Karpas-422 (cell line): ENCODE results near the gene EHD1. TPM values are rescaled to one million over a fixed set of nuclear protein-coding genes. Genes with fewer than 3 reads are reported as not detected.

Experiments used
- DNase-seq: peaks from one replicate; pipeline ENCODE4 v3.0.0-alpha.2; 2015
- H2AFZ ChIP-seq: fragments of 200-600 bp; sonication (generic); 2 replicates; pipeline ENCODE4 v1.6.1; 2014; ENCODE audit warnings: antibody characterized with exemption, low read length, mixed read lengths
- H3K27ac ChIP-seq: fragments of 200-600 bp; sonication (generic); 2 replicates; pipeline ENCODE4 v1.5.1; 2014; ENCODE audit warnings: mild to moderate bottlenecking, low read length, moderate library complexity
- H3K27me3 ChIP-seq: fragments of 200-600 bp; sonication (generic); 2 replicates; pipeline ENCODE4 v1.6.1; 2014; ENCODE audit warnings: low read length, mixed read lengths
- H3K36me3 ChIP-seq: fragments of 200-600 bp; sonication (generic); 2 replicates; pipeline ENCODE4 v1.6.1; 2014; ENCODE audit warnings: low read length, mixed read lengths; ENCODE audit not compliant: insufficient read depth
- H3K4me1 ChIP-seq: fragments of 200-600 bp; sonication (generic); 2 replicates; pipeline ENCODE4 v1.6.1; 2014; ENCODE audit warnings: mild to moderate bottlenecking, low read length, mixed read lengths
- H3K4me2 ChIP-seq: fragments of 200-600 bp; sonication (generic); 2 replicates; pipeline ENCODE4 v1.6.1; 2014; ENCODE audit warnings: low read length, low read depth, mild to moderate bottlenecking; ENCODE audit not compliant: poor library complexity, severe bottlenecking
- H3K4me3 ChIP-seq: fragments of 200-600 bp; sonication (generic); 2 replicates; pipeline ENCODE4 v1.5.1; 2014; ENCODE audit warnings: mild to moderate bottlenecking, antibody characterized with exemption, low read length, mixed read lengths
- H3K79me2 ChIP-seq: fragments of 200-600 bp; sonication (generic); 2 replicates; pipeline ENCODE4 v1.6.1; 2014; ENCODE audit warnings: mild to moderate bottlenecking, low read length, mixed read lengths
- H3K9ac ChIP-seq: fragments of 200-600 bp; sonication (generic); 2 replicates; pipeline ENCODE4 v1.6.0; 2014; ENCODE audit warnings: low read length
- H3K9me2 ChIP-seq: fragments of 200-600 bp; sonication (generic), shearing (Covaris generic); replicated peaks from 2 replicates; pipeline ENCODE4 v1.6.0; 2014; ENCODE audit warnings: mild to moderate bottlenecking, low read length, moderate library complexity; ENCODE audit not compliant: insufficient read depth
- H3K9me3 ChIP-seq: fragments of 300-700, 200-600 bp; sonication (generic); 2 replicates; pipeline ENCODE4 v1.6.1; 2014; ENCODE audit warnings: low read length, mixed read lengths
- H4K20me1 ChIP-seq: fragments of 200-600 bp; sonication (generic); 2 replicates; pipeline ENCODE4 v1.6.1; 2014; ENCODE audit warnings: mild to moderate bottlenecking, antibody characterized with exemption, low read length, low read depth; ENCODE audit not compliant: insufficient read depth
- total RNA-seq: library from RNA; depleted of rRNA; stranded (reverse); fragments of >200 nt; shearing (Covaris generic); gene quantifications from 2 replicates; pipeline ENCODE4 v1.2.3, GENCODE V29; 2014; ENCODE audit warnings: low replicate concordance

The EHD1 gene
- total RNA-seq, 1 experiment from 2014 or later = 30.8 TPM

GRCh38 chr11:64913171-64913727 lies 34.8 kb upstream of the EHD1 start:
- no peak overlapping the region for H3K9ac ChIP-seq
- H3K36me3 ChIP-seq = peaks cover 4% of the 10 kb centered on the region; the same call in 1 of the 2 replicates

GRCh38 chr11:64911689-64912088 lies 33.3 kb upstream of the EHD1 start:
- H2AFZ ChIP-seq = no peak overlapping the region
- no peak overlapping the region for H3K4me3 ChIP-seq
- DNase-seq = no peak
- H4K20me1 ChIP-seq = no peaks in the 10 kb centered on the region
- no peaks in the 10 kb centered on the region for H3K27me3 ChIP-seq
- H3K36me3 ChIP-seq = peaks cover 4% of the 10 kb centered on the region; the same call in 1 of the 2 replicates
- H3K9me3 ChIP-seq = no peaks in the 10 kb centered on the region
- no peak overlapping the region for H3K9ac ChIP-seq
- H3K4me1 ChIP-seq = peaks cover 13% of the 10 kb centered on the region
- H3K79me2 ChIP-seq = peaks cover 19% of the 10 kb centered on the region
- H3K4me2 ChIP-seq = no peak overlapping the region
- no peak overlapping the region for H3K27ac ChIP-seq
- no peaks in the 10 kb centered on the region for H3K9me2 ChIP-seq

More at GRCh38 chr11:64913171-64913727, 34.8 kb upstream of the EHD1 start:
- Histone ChIP-seq H3K9me3 (no peaks in the 10 kb centered on the region), H3K79me2 (peaks cover 21% of the 10 kb centered on the region), H3K4me3 (no peak overlapping the region), H2AFZ (no peak overlapping the region), H3K4me1 (peaks cover 21% of the 10 kb centered on the region), H3K9me2 (no peaks in the 10 kb centered on the region), H3K27ac (no peak overlapping the region), H3K27me3 (no peaks in the 10 kb centered on the region), H4K20me1 (no peaks in the 10 kb centered on the region), H3K4me2 (no peak overlapping the region)
- DNase-seq = no peak

GRCh38 chr11:64911142-64911541 lies 32.7 kb upstream of the EHD1 start:
- H2AFZ ChIP-seq = no peak overlapping the region
- peaks cover 13% of the 10 kb centered on the region for H3K79me2 ChIP-seq
- H3K9me3 ChIP-seq = no peaks in the 10 kb centered on the region
- peaks cover 4% of the 10 kb centered on the region; the same call in 1 of the 2 replicates for H3K36me3 ChIP-seq
- no peak for DNase-seq
- H3K9ac ChIP-seq = no peak overlapping the region
- peaks cover 12% of the 10 kb centered on the region for H3K4me1 ChIP-seq
- H3K9me2 ChIP-seq = no peaks in the 10 kb centered on the region
- H3K27ac ChIP-seq = no peak overlapping the region
- H3K4me2 ChIP-seq = no peak overlapping the region
- H4K20me1 ChIP-seq = no peaks in the 10 kb centered on the region
- no peak overlapping the region for H3K4me3 ChIP-seq
- H3K27me3 ChIP-seq = no peaks in the 10 kb centered on the region

- Histone ChIP-seq H3K9me2 (no peaks in the 10 kb centered on the region), H3K9me3 (no peaks in the 10 kb centered on the region), H3K36me3 (peaks cover 4% of the 10 kb centered on the region; the same call in 1 of the 2 replicates), H3K4me2 (no peak overlapping the region), H3K27ac (no peak overlapping the region), H2AFZ (no peak overlapping the region), H3K4me1 (peaks cover 6% of the 10 kb centered on the region), H3K27me3 (no peaks in the 10 kb centered on the region), H3K9ac (no peak overlapping the region), H3K4me3 (no peak overlapping the region), H4K20me1 (no peaks in the 10 kb centered on the region), H3K79me2 (peaks cover 8% of the 10 kb centered on the region)
- no peak for DNase-seq
Observed at GRCh38 chr11:64910451-64911093, 32.2 kb upstream of the EHD1 start.

- no peak for DNase-seq
- Histone ChIP-seq H3K36me3 (peaks cover 4% of the 10 kb centered on the region; the same call in 1 of the 2 replicates), H3K4me1 (no peaks in the 10 kb centered on the region)
Observed at GRCh38 chr11:64909653-64910343, 31.4 kb upstream of the EHD1 start.

GRCh38 chr11:64908766-64909165 lies 30.3 kb upstream of the EHD1 start:
- DNase-seq = no peak
- Histone ChIP-seq H3K79me2 (no peaks in the 10 kb centered on the region), H3K9ac (no peak overlapping the region), H3K27me3 (no peaks in the 10 kb centered on the region), H3K4me1 (no peaks in the 10 kb centered on the region), H3K27ac (no peak overlapping the region), H3K9me2 (no peaks in the 10 kb centered on the region), H3K4me2 (no peak overlapping the region), H2AFZ (no peak overlapping the region), H3K36me3 (peaks cover 4% of the 10 kb centered on the region; the same call in 1 of the 2 replicates), H4K20me1 (no peaks in the 10 kb centered on the region), H3K9me3 (no peaks in the 10 kb centered on the region), H3K4me3 (no peak overlapping the region)

More at GRCh38 chr11:64909653-64910343, 31.4 kb upstream of the EHD1 start:
- H3K4me2 ChIP-seq = no peak overlapping the region
- H4K20me1 ChIP-seq = no peaks in the 10 kb centered on the region
- H3K9ac ChIP-seq = no peak overlapping the region
- H3K9me2 ChIP-seq = no peaks in the 10 kb centered on the region
- H3K79me2 ChIP-seq = no peaks in the 10 kb centered on the region
- no peak overlapping the region for H3K27ac ChIP-seq
- H3K4me3 ChIP-seq = no peak overlapping the region
- H2AFZ ChIP-seq = no peak overlapping the region
- no peaks in the 10 kb centered on the region for H3K27me3 ChIP-seq
- no peaks in the 10 kb centered on the region for H3K9me3 ChIP-seq

- no peak overlapping the region for H3K4me2 ChIP-seq
- H3K4me3 ChIP-seq = no peak overlapping the region
- no peak overlapping the region for H2AFZ ChIP-seq
- H3K27ac ChIP-seq = no peak overlapping the region
- H3K9ac ChIP-seq = no peak overlapping the region
- no peaks in the 10 kb centered on the region for H4K20me1 ChIP-seq
- H3K4me1 ChIP-seq = no peaks in the 10 kb centered on the region
- H3K79me2 ChIP-seq = no peaks in the 10 kb centered on the region
- H3K9me2 ChIP-seq = no peaks in the 10 kb centered on the region
- DNase-seq = no peak
- no peaks in the 10 kb centered on the region for H3K36me3 ChIP-seq
- no peaks in the 10 kb centered on the region for H3K9me3 ChIP-seq
- no peaks in the 10 kb centered on the region for H3K27me3 ChIP-seq
Observed at GRCh38 chr11:64906314-64906635, 27.9 kb upstream of the EHD1 start.

- no peak overlapping the region for H3K9ac ChIP-seq
Observed at GRCh38 chr11:64905516-64906313, 27.3 kb upstream of the EHD1 start.

More at GRCh38 chr11:64905516-64906313, 27.3 kb upstream of the EHD1 start:
- no peaks in the 10 kb centered on the region for H4K20me1 ChIP-seq
- DNase-seq = no peak
- H3K4me2 ChIP-seq = no peak overlapping the region
- no peaks in the 10 kb centered on the region for H3K36me3 ChIP-seq
- H2AFZ ChIP-seq = no peak overlapping the region
- no peaks in the 10 kb centered on the region for H3K9me2 ChIP-seq
- no peaks in the 10 kb centered on the region for H3K79me2 ChIP-seq
- no peaks in the 10 kb centered on the region for H3K9me3 ChIP-seq
- H3K27ac ChIP-seq = no peak overlapping the region
- no peaks in the 10 kb centered on the region for H3K27me3 ChIP-seq
- no peak overlapping the region for H3K4me3 ChIP-seq
- H3K4me1 ChIP-seq = no peaks in the 10 kb centered on the region
